ENCODE results near the gene MTMR3.

The MTMR3 gene

GRCh38 chr22:29914991-29915533 is 32.1 kb downstream of the MTMR3 start:
- no peak for DNase-seq (ENCODE audit: low read depth)
- H3K4me3 ChIP-seq (ENCODE audit: low read length), result no peak overlapping the region
- TF ChIP-seq, protein P1, sequence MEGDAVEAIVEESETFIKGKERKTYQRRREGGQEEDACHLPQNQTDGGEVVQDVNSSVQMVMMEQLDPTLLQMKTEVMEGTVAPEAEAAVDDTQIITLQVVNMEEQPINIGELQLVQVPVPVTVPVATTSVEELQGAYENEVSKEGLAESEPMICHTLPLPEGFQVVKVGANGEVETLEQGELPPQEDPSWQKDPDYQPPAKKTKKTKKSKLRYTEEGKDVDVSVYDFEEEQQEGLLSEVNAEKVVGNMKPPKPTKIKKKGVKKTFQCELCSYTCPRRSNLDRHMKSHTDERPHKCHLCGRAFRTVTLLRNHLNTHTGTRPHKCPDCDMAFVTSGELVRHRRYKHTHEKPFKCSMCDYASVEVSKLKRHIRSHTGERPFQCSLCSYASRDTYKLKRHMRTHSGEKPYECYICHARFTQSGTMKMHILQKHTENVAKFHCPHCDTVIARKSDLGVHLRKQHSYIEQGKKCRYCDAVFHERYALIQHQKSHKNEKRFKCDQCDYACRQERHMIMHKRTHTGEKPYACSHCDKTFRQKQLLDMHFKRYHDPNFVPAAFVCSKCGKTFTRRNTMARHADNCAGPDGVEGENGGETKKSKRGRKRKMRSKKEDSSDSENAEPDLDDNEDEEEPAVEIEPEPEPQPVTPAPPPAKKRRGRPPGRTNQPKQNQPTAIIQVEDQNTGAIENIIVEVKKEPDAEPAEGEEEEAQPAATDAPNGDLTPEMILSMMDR (conservative IDR thresholded peaks at IDR 0.05; ENCODE audit: low read depth, low read length), result no peak

DNA sequence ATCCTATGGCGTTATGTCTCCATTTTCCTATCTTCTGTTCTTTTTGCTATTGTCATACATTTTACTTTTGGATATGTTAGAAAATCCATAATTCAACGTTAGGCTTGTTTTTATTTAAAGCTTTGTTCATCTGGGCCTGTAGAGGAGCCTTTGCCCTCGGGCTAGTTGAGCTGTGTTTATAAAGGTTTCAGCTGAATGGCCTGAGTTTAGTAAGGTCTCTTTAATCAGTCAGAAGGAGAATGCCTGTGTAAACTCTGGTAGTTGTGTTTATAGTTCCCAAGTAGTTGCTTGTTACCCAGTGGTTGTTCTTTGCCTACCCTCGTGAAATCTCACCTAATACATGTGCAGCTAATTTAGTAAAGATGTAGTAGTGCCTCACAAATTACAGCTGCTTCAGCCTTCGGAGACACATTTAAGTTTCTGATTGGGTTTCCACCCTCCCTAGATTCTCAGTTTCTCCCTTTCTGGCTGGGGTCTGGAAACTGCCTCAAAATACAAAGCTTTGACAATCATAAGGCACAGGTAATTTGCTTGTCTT is 33.1 kb downstream of the MTMR3 start:
- no peak for DNase-seq (ENCODE audit: low read depth)
- TF ChIP-seq, protein P1 (conservative IDR thresholded peaks at IDR 0.05; ENCODE audit: low read depth, low read length), result no peak
- no peak overlapping the region for H3K4me3 ChIP-seq (ENCODE audit: low read length)

DNA sequence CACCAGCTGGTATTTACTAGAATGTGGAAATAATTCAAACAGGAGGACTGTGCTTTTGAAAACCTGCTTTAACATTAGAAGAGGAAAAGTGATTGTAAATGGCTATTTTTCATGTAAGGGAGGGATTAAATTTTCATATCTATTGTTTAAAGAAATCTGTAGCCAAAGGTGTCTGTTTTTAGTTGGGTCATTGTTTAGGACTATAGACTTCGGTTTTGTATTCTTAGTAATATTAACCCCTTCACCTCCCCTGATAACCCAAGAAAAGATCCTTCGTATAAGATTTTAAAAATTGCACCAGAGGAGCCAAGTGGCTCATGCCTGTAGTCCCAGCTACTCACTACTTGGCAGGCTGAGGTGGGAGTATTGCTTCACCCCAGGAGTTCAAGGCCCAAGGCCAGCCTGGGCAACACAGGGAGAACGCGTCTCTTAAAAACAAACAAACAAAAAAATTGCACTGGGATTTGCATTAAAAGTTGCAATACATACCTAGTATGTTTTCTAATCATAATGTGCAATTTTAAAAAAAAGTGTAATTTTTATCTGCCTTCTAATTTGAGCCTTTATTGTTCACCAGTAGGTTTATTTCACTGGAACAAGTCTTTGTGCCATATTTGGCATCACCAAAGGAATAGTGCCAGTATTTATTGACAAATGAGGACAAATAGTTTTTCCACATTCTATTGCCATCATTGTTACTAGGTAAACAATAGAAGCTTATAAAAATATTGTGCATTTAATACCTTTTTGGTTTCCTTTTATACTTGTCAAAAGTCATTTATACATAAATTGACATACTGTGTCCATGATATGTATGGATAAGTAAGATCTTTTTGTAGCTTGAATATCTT is 34.3 kb downstream of the MTMR3 start:
- no peak for DNase-seq (ENCODE audit: low read depth)
- no peak overlapping the region for H3K4me3 ChIP-seq (ENCODE audit: low read length)
- TF ChIP-seq, protein P1 (conservative IDR thresholded peaks at IDR 0.05; ENCODE audit: low read depth, low read length), result no peak

DNA sequence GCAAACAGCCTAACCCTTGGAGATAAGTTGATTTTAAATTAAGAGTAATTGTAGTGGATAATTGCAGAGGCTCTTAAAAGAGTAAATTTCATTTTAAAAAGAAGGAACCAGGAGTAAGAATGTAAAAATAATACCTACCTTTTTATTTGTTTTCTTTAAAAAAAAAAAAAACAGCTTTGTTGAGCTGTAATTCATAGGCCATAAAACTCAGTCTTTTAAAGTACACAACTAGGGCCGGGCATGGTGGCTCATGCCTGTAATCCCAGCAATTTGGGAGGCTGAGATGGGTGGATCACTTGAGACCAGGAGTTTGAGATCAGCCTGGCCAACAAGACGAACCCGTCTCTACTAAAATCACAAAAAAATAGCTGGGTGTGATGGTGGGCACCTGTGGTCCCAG is 42.4 kb downstream of the MTMR3 start:
- DNase-seq (ENCODE audit: low read depth), result no peak
- TF ChIP-seq, protein P1 (conservative IDR thresholded peaks at IDR 0.05; ENCODE audit: low read depth, low read length), result no peak
- H3K4me3 ChIP-seq (ENCODE audit: low read length), result no peak overlapping the region

DNA sequence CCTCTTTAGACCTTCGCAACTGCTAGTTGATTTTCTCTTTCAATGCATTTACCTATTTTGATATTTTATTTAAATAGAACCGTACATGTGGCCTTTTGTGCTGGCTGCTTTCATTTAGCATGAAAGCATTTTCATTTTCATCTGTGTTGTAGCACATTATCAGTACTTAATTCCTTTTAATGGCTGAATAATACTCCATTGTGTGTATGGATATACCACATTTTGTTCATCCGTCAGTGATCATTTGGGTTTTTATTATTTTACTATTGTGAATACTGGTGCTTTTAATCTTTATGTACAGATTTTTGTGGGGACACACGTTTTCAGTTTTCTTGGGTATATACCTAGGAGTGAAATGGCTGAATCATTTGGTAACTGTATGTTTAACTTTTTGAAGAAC is 43.1 kb downstream of the MTMR3 start:
- TF ChIP-seq, protein P1 (conservative IDR thresholded peaks at IDR 0.05; ENCODE audit: low read depth, low read length), result no peak
- DNase-seq (ENCODE audit: low read depth), result no peak
- H3K4me3 ChIP-seq (ENCODE audit: low read length), result no peak overlapping the region

DNA sequence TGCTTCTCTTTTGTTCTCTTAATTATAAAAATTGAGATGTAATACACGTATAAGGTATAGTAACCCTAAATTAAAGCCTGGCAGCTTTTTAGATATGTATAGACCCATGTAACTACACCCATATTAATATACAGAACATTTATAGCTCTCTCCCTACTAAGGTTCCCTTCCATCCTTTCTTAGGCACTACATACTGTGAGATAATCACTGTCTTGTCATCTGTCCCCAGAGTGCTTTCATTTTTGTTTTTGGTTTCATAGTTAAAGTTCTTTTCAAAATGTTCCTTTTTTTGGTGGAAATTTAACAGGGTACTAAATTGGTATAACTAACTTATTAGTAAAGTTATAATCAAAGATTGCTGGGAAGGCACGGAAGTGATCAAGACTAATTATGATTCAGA is 49.2 kb downstream of the MTMR3 start:
- no peak for DNase-seq (ENCODE audit: low read depth)
- no peak overlapping the region for H3K4me3 ChIP-seq (ENCODE audit: low read length)
- TF ChIP-seq, protein P1 (conservative IDR thresholded peaks at IDR 0.05; ENCODE audit: low read depth, low read length), result no peak

DNA sequence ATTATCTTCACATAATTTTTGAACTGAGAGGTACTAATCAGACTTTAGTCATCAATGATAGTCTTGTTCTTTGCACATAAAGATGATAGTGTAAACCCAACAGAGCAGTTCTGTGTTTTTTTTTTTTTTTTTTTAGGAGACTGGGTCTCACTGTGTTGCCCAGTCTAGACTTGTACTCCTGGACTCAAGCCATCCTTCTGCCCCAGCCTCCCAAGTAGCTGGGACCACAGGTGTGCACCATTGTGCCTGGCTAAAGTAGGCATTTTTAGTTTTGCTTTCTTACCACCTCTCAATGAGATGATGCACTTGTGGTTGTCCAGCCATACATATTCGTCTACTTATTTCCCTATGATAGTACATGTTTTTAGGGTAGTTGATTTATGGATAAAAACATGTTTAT is 50.6 kb downstream of the MTMR3 start:
- H3K4me3 ChIP-seq (ENCODE audit: low read length), result no peak overlapping the region

More for the DNA sequence above, 50.6 kb downstream of the MTMR3 start:
- TF ChIP-seq, protein P1 (conservative IDR thresholded peaks at IDR 0.05; ENCODE audit: low read depth, low read length), result no peak
- no peak for DNase-seq (ENCODE audit: low read depth)

All from retinal pigment epithelial cell (primary cell).